OCI-LY3 (cell line): ENCODE results near the gene CREBBP.
A peak's percentile ranks its signal among the peaks of the same experiment; 100 is the strongest.

Source experiments
- H2AFZ ChIP-seq: fragments of 200-600, 300-600 bp; shearing (Covaris generic); 2 replicates; pipeline ENCODE4 v1.6.0; 2014; ENCODE audit warnings: antibody characterized with exemption, low read depth, low read length
- H3K27ac ChIP-seq: fragments of 200-600, 300-600 bp; sonication (generic); 2 replicates; pipeline ENCODE4 v1.5.1; 2014; ENCODE audit warnings: mild to moderate bottlenecking, low read length, moderate library complexity, mixed read lengths
- H3K27me3 ChIP-seq: fragments of 200-600, 300-600 bp; sonication (generic); 2 replicates; pipeline ENCODE4 v1.6.1; 2014; ENCODE audit warnings: low read depth, low read length, mixed read lengths
- H3K36me3 ChIP-seq: fragments of 200-600, 300-600 bp; sonication (generic); replicated peaks from 2 replicates; pipeline ENCODE3; 2014; ENCODE audit warnings: low read depth, low read length, mixed read lengths
- H3K4me1 ChIP-seq: fragments of 300-600, 200-600 bp; sonication (generic); 2 replicates; pipeline ENCODE4 v1.6.1; 2014; ENCODE audit warnings: low read length, mixed read lengths
- H3K4me2 ChIP-seq: fragments of 200-600, 300-600 bp; sonication (generic); 2 replicates; pipeline ENCODE4 v1.6.1; 2014; ENCODE audit warnings: low read length, mixed read lengths
- H3K4me3 ChIP-seq: fragments of 300-600, 200-600 bp; sonication (generic); 2 replicates; pipeline ENCODE4 v1.5.1; 2014; ENCODE audit warnings: antibody characterized with exemption, mild to moderate bottlenecking, low read length, moderate library complexity
- H3K79me2 ChIP-seq: fragments of 300-600, 200-600 bp; shearing (Covaris generic); 2 replicates; pipeline ENCODE4 v1.6.1; 2014; ENCODE audit warnings: mild to moderate bottlenecking, low read length, mixed read lengths
- H3K9ac ChIP-seq: fragments of 300-600, 200-600 bp; shearing (Covaris generic); 2 replicates; pipeline ENCODE4 v1.6.0; 2014; ENCODE audit warnings: mild to moderate bottlenecking, low read length, moderate library complexity
- H3K9me3 ChIP-seq: fragments of 200-600, 300-600 bp; shearing (Covaris generic); 2 replicates; pipeline ENCODE4 v1.6.1; 2014; ENCODE audit warnings: low read length, mixed read lengths; ENCODE audit not compliant: insufficient read depth
- H4K20me1 ChIP-seq: fragments of 200-600, 300-600 bp; sonication (generic); 2 replicates; pipeline ENCODE4 v1.6.1; 2016; ENCODE audit warnings: low read length, mixed read lengths; ENCODE audit not compliant: insufficient read depth
- EZH2phosphoT487 ChIP-seq: fragments of 200-600 bp; shearing (Covaris generic); IDR thresholded peaks from 2 replicates; pipeline ENCODE4 v1.6.1; 2018; ENCODE audit warnings: antibody characterized with exemption, mixed run types, low read depth
- TF ChIP-seq, protein P1 (sequence below): fragments of 200-600, 300-600 bp; sonication (generic); IDR thresholded peaks from 2 replicates; pipeline ENCODE4 v1.5.1; 2014; ENCODE audit warnings: antibody characterized with exemption, low read length, low read depth

The CREBBP gene

DNA sequence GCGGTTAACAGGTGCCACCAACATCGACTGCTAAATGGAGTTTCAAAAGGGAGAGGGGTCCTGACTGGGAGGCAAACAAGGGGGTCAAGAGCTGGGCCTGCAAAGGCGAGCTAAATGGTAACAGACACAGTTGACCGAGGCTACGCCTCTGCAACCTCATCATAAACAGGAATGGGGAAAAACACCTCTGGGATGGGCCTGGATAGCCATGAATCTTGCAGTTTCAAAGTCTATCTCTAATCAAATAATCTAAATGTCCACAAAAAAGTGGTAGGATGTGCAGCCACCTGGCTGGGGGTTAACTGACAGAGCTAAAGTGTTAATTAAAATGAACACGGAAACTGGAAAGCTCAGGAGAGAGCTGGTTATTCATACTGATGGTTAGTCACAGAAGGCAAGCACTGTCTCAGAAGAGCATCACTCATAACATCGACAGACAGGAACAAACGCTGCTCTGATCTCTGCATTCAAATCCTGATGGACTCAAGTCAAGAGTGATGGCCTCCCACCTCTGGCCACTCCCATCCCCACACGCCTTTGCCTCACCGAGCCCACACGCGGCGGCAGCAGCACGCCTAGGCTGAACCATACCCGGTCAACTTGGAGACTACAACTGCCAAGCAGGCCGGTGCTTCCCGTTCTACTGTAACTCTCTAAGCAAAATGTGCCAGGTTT, 56.3 kb downstream of the CREBBP start:
- no peak overlapping the region for H3K9ac ChIP-seq
- no peak overlapping the region for H2AFZ ChIP-seq
- peaks cover 82% of the 10 kb centered on the region for H4K20me1 ChIP-seq
- no peak overlapping the region for H3K4me2 ChIP-seq
- no peaks in the 10 kb centered on the region for H3K9me3 ChIP-seq
- H3K4me1 ChIP-seq: peaks cover 11% of the 10 kb centered on the region
- TF ChIP-seq, protein P1, sequence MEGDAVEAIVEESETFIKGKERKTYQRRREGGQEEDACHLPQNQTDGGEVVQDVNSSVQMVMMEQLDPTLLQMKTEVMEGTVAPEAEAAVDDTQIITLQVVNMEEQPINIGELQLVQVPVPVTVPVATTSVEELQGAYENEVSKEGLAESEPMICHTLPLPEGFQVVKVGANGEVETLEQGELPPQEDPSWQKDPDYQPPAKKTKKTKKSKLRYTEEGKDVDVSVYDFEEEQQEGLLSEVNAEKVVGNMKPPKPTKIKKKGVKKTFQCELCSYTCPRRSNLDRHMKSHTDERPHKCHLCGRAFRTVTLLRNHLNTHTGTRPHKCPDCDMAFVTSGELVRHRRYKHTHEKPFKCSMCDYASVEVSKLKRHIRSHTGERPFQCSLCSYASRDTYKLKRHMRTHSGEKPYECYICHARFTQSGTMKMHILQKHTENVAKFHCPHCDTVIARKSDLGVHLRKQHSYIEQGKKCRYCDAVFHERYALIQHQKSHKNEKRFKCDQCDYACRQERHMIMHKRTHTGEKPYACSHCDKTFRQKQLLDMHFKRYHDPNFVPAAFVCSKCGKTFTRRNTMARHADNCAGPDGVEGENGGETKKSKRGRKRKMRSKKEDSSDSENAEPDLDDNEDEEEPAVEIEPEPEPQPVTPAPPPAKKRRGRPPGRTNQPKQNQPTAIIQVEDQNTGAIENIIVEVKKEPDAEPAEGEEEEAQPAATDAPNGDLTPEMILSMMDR: no peak
- TF ChIP-seq EZH2phosphoT487: no peak
- H3K79me2 ChIP-seq: peaks cover 88% of the 10 kb centered on the region
- no peaks in the 10 kb centered on the region for H3K36me3 ChIP-seq
- H3K27me3 ChIP-seq: no peaks in the 10 kb centered on the region
- no peak overlapping the region for H3K27ac ChIP-seq
- H3K4me3 ChIP-seq: no peak overlapping the region

DNA sequence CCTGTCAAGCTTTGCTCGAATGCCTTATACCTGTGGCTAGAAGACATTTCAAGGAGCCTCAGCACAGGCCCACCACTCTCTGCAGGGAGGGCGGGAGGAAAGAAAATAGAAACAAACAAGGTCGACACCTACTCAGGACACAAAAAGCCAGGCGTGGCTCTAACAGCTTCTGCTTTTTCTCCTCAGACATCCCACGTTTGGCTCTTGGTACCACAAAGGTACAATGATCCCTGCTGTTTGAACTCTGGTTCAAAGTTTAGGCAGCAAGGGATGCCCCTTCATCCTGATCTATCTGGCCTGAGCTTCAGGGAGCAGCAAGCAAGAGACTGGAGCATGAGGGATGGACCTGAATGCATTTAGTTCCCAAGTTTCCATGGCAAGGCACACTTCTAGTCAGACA, 57.1 kb downstream of the CREBBP start:
- Histone ChIP-seq H3K4me2 (peak overlapping the region; percentile 31), H2AFZ (no peak overlapping the region), H3K27ac (no peak overlapping the region), H3K36me3 (no peaks in the 10 kb centered on the region), H3K4me3 (no peak overlapping the region), H3K9ac (no peak overlapping the region), H3K4me1 (peaks cover 18% of the 10 kb centered on the region), H3K9me3 (no peaks in the 10 kb centered on the region), H3K79me2 (peaks cover 88% of the 10 kb centered on the region), H4K20me1 (peaks cover 84% of the 10 kb centered on the region), H3K27me3 (no peaks in the 10 kb centered on the region)
- no peak for TF ChIP-seq EZH2phosphoT487
- TF ChIP-seq, protein P1: no peak

DNA sequence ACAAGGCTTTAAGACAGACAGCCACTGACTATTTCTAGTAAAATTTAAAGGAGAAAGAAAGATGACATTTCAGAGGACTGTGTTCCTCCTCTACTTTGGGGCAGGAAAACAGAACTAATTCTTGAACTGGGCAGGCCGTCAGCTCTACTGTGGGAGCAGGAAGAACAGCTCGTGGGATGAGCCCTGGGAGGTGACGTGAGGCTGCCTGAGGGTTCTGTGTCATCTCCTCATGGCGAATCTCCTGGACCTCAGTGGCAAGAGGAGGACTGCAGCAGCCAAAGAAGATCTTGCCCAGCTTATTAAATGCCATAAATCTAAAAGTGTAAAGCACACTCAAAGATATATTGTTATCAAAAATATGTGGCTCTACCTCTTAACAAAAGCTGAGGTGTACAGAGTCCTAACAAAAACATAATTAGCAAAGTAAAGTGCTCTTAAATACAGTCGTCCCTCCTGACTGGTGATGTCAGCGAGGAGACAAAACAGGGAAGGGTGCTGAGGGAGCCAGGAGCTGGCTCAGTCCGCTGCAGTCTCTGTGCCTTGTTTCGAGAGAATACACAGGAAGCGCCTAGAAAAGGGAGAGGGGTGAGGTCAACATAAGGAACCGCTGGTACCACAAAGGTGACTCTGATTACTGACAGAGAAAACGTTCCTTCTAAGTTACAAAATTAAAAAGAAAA, 58.0 kb downstream of the CREBBP start:
- no peaks in the 10 kb centered on the region for H3K9me3 ChIP-seq
- H3K36me3 ChIP-seq: no peaks in the 10 kb centered on the region
- no peak for TF ChIP-seq EZH2phosphoT487
- TF ChIP-seq, protein P1: no peak
- H2AFZ ChIP-seq: no peak overlapping the region
- no peak overlapping the region for H3K4me3 ChIP-seq
- peaks cover 92% of the 10 kb centered on the region for H3K79me2 ChIP-seq
- H3K9ac ChIP-seq: no peak overlapping the region
- peaks cover 88% of the 10 kb centered on the region for H4K20me1 ChIP-seq
- peaks cover 19% of the 10 kb centered on the region for H3K4me1 ChIP-seq
- no peak overlapping the region for H3K4me2 ChIP-seq
- H3K27ac ChIP-seq: no peak overlapping the region
- no peaks in the 10 kb centered on the region for H3K27me3 ChIP-seq

DNA sequence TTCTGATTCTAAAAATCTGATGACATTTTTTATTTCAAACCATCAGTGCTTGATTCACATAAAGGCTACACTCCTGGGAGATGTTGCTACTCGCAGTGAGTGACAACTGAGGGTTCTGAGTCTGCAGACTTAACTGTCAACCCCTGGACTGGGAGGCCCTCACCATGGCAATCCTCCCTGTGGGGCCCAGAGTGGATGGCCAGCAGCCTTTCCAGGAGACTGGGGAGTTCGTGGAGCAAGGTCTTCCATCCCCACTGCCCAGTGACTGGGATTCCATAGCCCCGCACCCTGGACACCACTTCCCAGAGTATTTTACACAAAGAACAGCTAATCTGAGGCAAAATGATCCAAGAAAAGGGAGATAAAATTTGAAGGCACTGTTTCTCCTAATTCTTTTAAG, 59.3 kb downstream of the CREBBP start:
- Histone ChIP-seq H3K9me3 (no peaks in the 10 kb centered on the region), H3K4me3 (no peak overlapping the region), H3K9ac (no peak overlapping the region), H4K20me1 (peaks cover 97% of the 10 kb centered on the region), H3K27me3 (no peaks in the 10 kb centered on the region), H3K4me2 (no peak overlapping the region), H2AFZ (no peak overlapping the region), H3K27ac (no peak overlapping the region), H3K36me3 (no peaks in the 10 kb centered on the region), H3K79me2 (peaks cover 99% of the 10 kb centered on the region), H3K4me1 (peaks cover 19% of the 10 kb centered on the region)
- TF ChIP-seq, protein P1: no peak
- TF ChIP-seq EZH2phosphoT487: no peak
